Neuronal stem cell (in vitro differentiated cells): ENCODE data around the gene SS18.

Experiments used
- DNase-seq: peaks from one replicate; pipeline ENCODE4 v3.0.0-alpha.2; 2013; ENCODE audit warnings: low spot score
- H2AFZ ChIP-seq: one replicate; pipeline ENCODE4 v1.6.1; 2013; ENCODE audit warnings: mild to moderate bottlenecking, low read length, inconsistent platforms
- H2AK5ac ChIP-seq: 2 replicates; pipeline ENCODE4 v1.6.1; 2013; ENCODE audit warnings: low read depth, mild to moderate bottlenecking, inconsistent platforms, low read length, moderate library complexity, mixed read lengths
- H2BK120ac ChIP-seq: 2 replicates; pipeline ENCODE4 v1.6.1; 2013; ENCODE audit warnings: low read depth, mild to moderate bottlenecking, inconsistent platforms, low read length, moderate library complexity, mixed read lengths
- H2BK12ac ChIP-seq: one replicate; pipeline ENCODE4 v1.6.1; 2013; ENCODE audit warnings: low read length, inconsistent platforms
- H2BK15ac ChIP-seq: 2 replicates; pipeline ENCODE4 v1.6.1; 2013; ENCODE audit warnings: mild to moderate bottlenecking, low read length, inconsistent platforms, mixed read lengths
- H2BK5ac ChIP-seq: one replicate; pipeline ENCODE4 v1.6.1; 2013; ENCODE audit warnings: inconsistent platforms, mild to moderate bottlenecking, low read length, moderate library complexity
- H3K14ac ChIP-seq: one replicate; pipeline ENCODE4 v1.6.1; 2013; ENCODE audit warnings: low read length, inconsistent platforms
- H3K18ac ChIP-seq: 2 replicates; pipeline ENCODE4 v1.6.1; 2013; ENCODE audit warnings: low read length, inconsistent platforms
- H3K23ac ChIP-seq: 2 replicates; pipeline ENCODE4 v1.6.1; 2013; ENCODE audit warnings: low read depth, mild to moderate bottlenecking, mixed read lengths, low read length, inconsistent platforms; ENCODE audit not compliant: poor library complexity
- H3K27ac ChIP-seq: replicated peaks from 3 replicates; pipeline ENCODE4 v1.5.1; 2013; ENCODE audit warnings: low read length, inconsistent platforms
- H3K27me3 ChIP-seq, 3 experiments: 2 replicates each; pipeline ENCODE4 v1.6.1; 2013; ENCODE audit warnings: low read length in 3 of 3, mild to moderate bottlenecking in 2 of 3, inconsistent platforms in 1 of 3, low read depth in 1 of 3, mixed read lengths in 1 of 3, moderate library complexity in 1 of 3; ENCODE audit not compliant: control insufficient read depth in 3 of 3, insufficient read depth in 3 of 3
- H3K36me3 ChIP-seq, 2 donors: replicated peaks in 1 of 2; 2 replicates each; pipeline ENCODE4 v1.6.1; 2013; ENCODE audit warnings: low read length in 2 of 2; ENCODE audit not compliant: control insufficient read depth in 2 of 2, insufficient read depth in 2 of 2
- H3K4ac ChIP-seq: 2 replicates; pipeline ENCODE4 v1.6.1; 2013; ENCODE audit warnings: inconsistent platforms, mild to moderate bottlenecking, low read length, moderate library complexity
- H3K4me1 ChIP-seq, 2 donors: 1 replicate in 1 of 2; 2 replicates in 1 of 2; pipeline ENCODE4 v1.6.1; 2013; ENCODE audit warnings: low read length in 2 of 2, low read depth in 1 of 2; ENCODE audit not compliant: control insufficient read depth in 2 of 2, insufficient read depth in 1 of 2
- H3K4me2 ChIP-seq: one replicate; pipeline ENCODE4 v1.6.1; 2013; ENCODE audit warnings: mild to moderate bottlenecking, low read length, inconsistent platforms; ENCODE audit not compliant: insufficient read depth, poor library complexity, severe bottlenecking
- H3K4me3 ChIP-seq, 2 donors: 2 replicates each; pipeline ENCODE4 v1.5.1; 2013; ENCODE audit warnings: low read length in 2 of 2, mild to moderate bottlenecking in 2 of 2, inconsistent platforms in 1 of 2, moderate library complexity in 1 of 2
- H3K79me1 ChIP-seq: one replicate; pipeline ENCODE4 v1.6.1; 2013; ENCODE audit warnings: low read depth, mild to moderate bottlenecking, inconsistent platforms, low read length, moderate library complexity
- H3K9ac ChIP-seq: one replicate; pipeline ENCODE4 v1.6.1; 2013; ENCODE audit warnings: mild to moderate bottlenecking, low read depth, low read length, inconsistent platforms; ENCODE audit not compliant: poor library complexity
- H3K9me3 ChIP-seq, 2 donors: replicated peaks in 1 of 2; 2 replicates each; pipeline versions ENCODE3 to v1.6.1; 2013; ENCODE audit warnings: low read length in 2 of 2, mild to moderate bottlenecking in 2 of 2, inconsistent platforms in 1 of 2, low read depth in 1 of 2, mixed read lengths in 1 of 2, moderate library complexity in 1 of 2; ENCODE audit not compliant: control insufficient read depth in 2 of 2, insufficient read depth in 1 of 2
- H4K8ac ChIP-seq: one replicate; pipeline ENCODE4 v1.6.1; 2013; ENCODE audit warnings: low read depth, mild to moderate bottlenecking, inconsistent platforms, low read length, moderate library complexity
- H4K91ac ChIP-seq: one replicate; pipeline ENCODE4 v1.6.1; 2013; ENCODE audit warnings: low read length, low read depth, mild to moderate bottlenecking, inconsistent platforms; ENCODE audit not compliant: poor library complexity
- WGBS, 2 donors: extraction: QIAGEN DNeasy Blood & Tissue Kit; methylation state at CpG; one replicate each; pipeline ENCODE4 v1.1.7; 2013; ENCODE audit warnings: missing lambda C conversion rate in 2 of 2, mixed read lengths in 1 of 2; ENCODE audit not compliant: insufficient read length in 2 of 2, insufficient replicate concordance in 1 of 2; ENCODE audit errors: extremely low coverage in 2 of 2; 5-methylcytosine and 5-hydroxymethylcytosine counted together

The SS18 gene

DNA sequence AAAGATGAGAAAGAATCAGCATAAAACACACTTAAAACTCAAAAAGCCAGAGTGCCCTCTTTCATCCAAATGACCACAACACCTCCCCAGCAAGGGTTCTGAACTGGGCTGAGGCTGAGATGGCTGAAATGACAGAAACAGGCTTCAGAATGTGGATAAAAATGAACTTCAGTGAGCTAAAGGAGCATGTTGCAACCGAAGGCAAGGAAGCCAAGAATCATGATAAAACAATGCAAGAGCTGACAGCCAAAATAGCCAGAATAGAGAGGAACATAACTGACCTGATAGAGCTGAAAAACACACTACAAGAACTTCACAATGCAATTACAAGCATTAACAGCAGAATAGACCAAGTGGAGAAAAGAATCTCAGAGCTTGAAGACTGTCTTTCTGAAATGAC lies 31.1 kb upstream of the SS18 start:
- no CpG with 5 or more reads among the region's 1 CpG for WGBS, 2 donors
- DNase-seq: no peak

DNA sequence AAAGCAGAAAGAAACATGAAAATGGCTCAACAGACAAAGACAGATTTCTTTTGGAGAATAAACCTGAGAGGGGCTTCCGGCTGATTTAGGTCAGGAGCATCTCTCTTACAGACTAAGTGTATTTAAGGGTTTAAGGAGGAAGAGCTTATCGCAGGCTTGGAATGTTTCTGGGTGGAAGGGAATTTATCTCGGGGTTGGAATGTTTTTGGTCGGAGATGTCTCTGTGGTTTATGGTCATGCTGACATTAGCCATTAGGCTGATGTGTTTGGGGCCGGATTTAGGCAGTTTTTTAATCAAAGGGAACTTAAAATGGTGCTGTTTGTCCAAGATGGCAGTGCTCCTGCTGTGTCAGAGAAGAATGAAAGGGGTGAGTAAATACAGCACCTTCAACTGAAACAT lies 28.8 kb upstream of the SS18 start:
- Histone ChIP-seq H2BK15ac (no peak overlapping the region), H3K4me3 (no peak overlapping the region), H4K91ac (no peak overlapping the region), H3K79me1 (no peaks in the 10 kb centered on the region), H3K9ac (no peak overlapping the region), H2AK5ac (no peak overlapping the region), H3K9me3 (peaks cover 2 to 3% of the 10 kb centered on the region in 2 donors), H3K4me1 (no peaks in the 10 kb centered on the region), H2AFZ (no peak overlapping the region), H3K4me2 (no peak overlapping the region), H3K36me3 (no peaks in the 10 kb centered on the region), H3K18ac (no peak overlapping the region), H2BK120ac (no peak overlapping the region), H3K14ac (no peak overlapping the region), H3K27me3 (no peaks in the 10 kb centered on the region), H2BK5ac (no peak overlapping the region), H3K27ac (no peak overlapping the region), H2BK12ac (no peak overlapping the region), H4K8ac (no peak overlapping the region), H3K4ac (no peak overlapping the region), H3K23ac (no peak overlapping the region)
- DNase-seq: no peak
- no CpG with 5 or more reads among the region's 5 CpGs for WGBS, 2 donors

More for the DNA sequence above, 31.1 kb upstream of the SS18 start:
- Histone ChIP-seq H3K14ac (no peak overlapping the region), H4K91ac (no peak overlapping the region), H3K18ac (no peak overlapping the region), H2AFZ (no peak overlapping the region), H4K8ac (no peak overlapping the region), H2BK12ac (no peak overlapping the region), H2BK5ac (no peak overlapping the region), H3K9me3 (peaks cover 2 to 3% of the 10 kb centered on the region in 2 donors), H2AK5ac (no peak overlapping the region), H3K79me1 (no peaks in the 10 kb centered on the region), H3K4me3 (no peak overlapping the region), H3K4me2 (no peak overlapping the region), H2BK15ac (no peak overlapping the region), H2BK120ac (no peak overlapping the region), H3K27ac (no peak overlapping the region), H3K23ac (no peak overlapping the region), H3K4ac (no peak overlapping the region), H3K9ac (no peak overlapping the region), H3K27me3 (no peaks in the 10 kb centered on the region), H3K4me1 (no peaks in the 10 kb centered on the region), H3K36me3 (no peaks in the 10 kb centered on the region)

- H2AFZ ChIP-seq: no peak overlapping the region
- no peaks in the 10 kb centered on the region for H3K27me3 ChIP-seq
- H4K8ac ChIP-seq: no peak overlapping the region
- H3K4me1 ChIP-seq: no peaks in the 10 kb centered on the region
- H3K4me3 ChIP-seq: no peak overlapping the region
- no peak for DNase-seq
- no peak overlapping the region for H2BK120ac ChIP-seq
- no peak overlapping the region for H3K4ac ChIP-seq
- H3K27ac ChIP-seq: no peak overlapping the region
- no peak overlapping the region for H2BK12ac ChIP-seq
- no peak overlapping the region for H3K9ac ChIP-seq
- no CpG with 5 or more reads among the region's 1 CpG for WGBS, 2 donors
- no peak overlapping the region for H3K23ac ChIP-seq
- H2AK5ac ChIP-seq: no peak overlapping the region
- no peak overlapping the region for H2BK5ac ChIP-seq
- H3K4me2 ChIP-seq: no peak overlapping the region
- H2BK15ac ChIP-seq: no peak overlapping the region
- H3K9me3 ChIP-seq: no peaks in the 10 kb centered on the region
- no peak overlapping the region for H4K91ac ChIP-seq
- no peak overlapping the region for H3K18ac ChIP-seq
- no peaks in the 10 kb centered on the region for H3K36me3 ChIP-seq
- H3K79me1 ChIP-seq: no peaks in the 10 kb centered on the region
- no peak overlapping the region for H3K14ac ChIP-seq
These were observed 13.6 kb upstream of the SS18 start for GRCh38 chr18:26104035-26104434.

DNA sequence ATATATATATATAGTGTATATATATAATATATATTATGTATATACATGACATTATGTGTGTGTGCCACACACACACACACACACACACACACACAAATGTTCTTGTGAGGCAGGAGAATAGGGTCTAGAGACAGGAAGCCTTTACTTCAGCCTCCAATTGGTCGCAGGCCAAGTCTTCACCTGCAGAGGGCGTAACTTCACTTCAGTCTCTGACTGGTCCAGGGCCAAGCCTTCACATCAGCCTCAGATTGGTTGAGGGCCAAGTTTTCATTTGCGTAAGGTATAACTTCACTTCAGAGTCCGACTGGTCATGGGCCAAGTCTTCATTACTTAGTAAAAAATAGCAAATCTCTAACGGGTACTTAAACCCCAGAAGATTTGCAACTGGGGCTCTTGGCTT lies 13.2 kb upstream of the SS18 start:
- no peak overlapping the region for H3K4me2 ChIP-seq
- no peaks in the 10 kb centered on the region for H3K36me3 ChIP-seq
- H3K27ac ChIP-seq: no peak overlapping the region
- H3K79me1 ChIP-seq: no peaks in the 10 kb centered on the region
- no peak overlapping the region for H4K91ac ChIP-seq
- H3K9ac ChIP-seq: no peak overlapping the region
- H2BK120ac ChIP-seq: no peak overlapping the region
- no peak overlapping the region for H2BK5ac ChIP-seq
- H2AK5ac ChIP-seq: no peak overlapping the region
- H3K9me3 ChIP-seq: no peaks in the 10 kb centered on the region
- H3K4me1 ChIP-seq: no peaks in the 10 kb centered on the region
- no peak overlapping the region for H2BK15ac ChIP-seq
- H4K8ac ChIP-seq: no peak overlapping the region
- no peak overlapping the region for H2BK12ac ChIP-seq
- no peak overlapping the region for H3K23ac ChIP-seq
- H3K4ac ChIP-seq: no peak overlapping the region
- no peak for DNase-seq
- no peak overlapping the region for H3K18ac ChIP-seq
- H2AFZ ChIP-seq: no peak overlapping the region
- H3K4me3 ChIP-seq: no peak overlapping the region
- no CpG with 5 or more reads among the region's 5 CpGs for WGBS, 2 donors
- no peak overlapping the region for H3K14ac ChIP-seq
- H3K27me3 ChIP-seq: no peaks in the 10 kb centered on the region
